WTC11 (cell line): ENCODE results near the gene FMNL1. TPM values are rescaled to one million over a fixed set of nuclear protein-coding genes. Genes with fewer than 3 reads are reported as not detected.

Experiments
- ATAC-seq: fragments of 200-7000 bp; cut with Tn5 transposase; 2 replicates; pipeline ENCODE4 v1.10.0; 2021; ENCODE audit warnings: mild to moderate bottlenecking, moderate library complexity
- CTCF ChIA-PET: fragments of 300-600 bp; sonication (Branson Sonifier 250); formaldehyde crosslinking; loops from one replicate; lab custom pipeline; 2021; ENCODE audit warnings: antibody characterized with exemption; lab: Charles Lee
- POLR2A ChIA-PET: fragments of 350-600 bp; sonication (Branson Sonifier 250); formaldehyde crosslinking; loops from one replicate; lab custom pipeline; 2021; ENCODE audit warnings: antibody characterized with exemption; lab: Charles Lee
- DNase-seq: peaks from one replicate; pipeline ENCODE4 v3.0.0; 2021; ENCODE audit warnings: low spot score
- H3K27ac Mint-ChIP-seq: 2 replicates; pipeline ENCODE4 v1.8.0; 2021; ENCODE audit warnings: mixed read lengths
- H3K27me3 Mint-ChIP-seq: 2 replicates; pipeline ENCODE4 v1.8.0; 2021; ENCODE audit warnings: low read depth, mild to moderate bottlenecking, moderate library complexity, mixed read lengths
- H3K36me3 Mint-ChIP-seq: 2 replicates; pipeline ENCODE4 v1.8.0; 2021; ENCODE audit warnings: mixed read lengths
- H3K4me1 Mint-ChIP-seq: 2 replicates; pipeline ENCODE4 v1.8.0; 2022; ENCODE audit warnings: mixed read lengths
- H3K4me3 Mint-ChIP-seq: 2 replicates; pipeline ENCODE4 v1.8.0; 2021; ENCODE audit warnings: mild to moderate bottlenecking, moderate library complexity, mixed read lengths
- H3K9me3 Mint-ChIP-seq: 2 replicates; pipeline ENCODE4 v1.8.0; 2021; ENCODE audit warnings: mixed read lengths
- CBFB ChIP-seq: sonication (generic); formaldehyde crosslinking; IDR thresholded peaks from 2 replicates; pipeline ENCODE4 v1.8.1; 2022; ENCODE audit warnings: mild to moderate bottlenecking, low read depth, missing genetic modification reagents
- ESRRA ChIP-seq: sonication (generic); formaldehyde crosslinking; IDR thresholded peaks from 2 replicates; pipeline ENCODE4 v1.8.1; 2022; ENCODE audit warnings: mild to moderate bottlenecking, missing genetic modification reagents, borderline replicate concordance
- ETV6 ChIP-seq: sonication (generic); formaldehyde crosslinking; IDR thresholded peaks from 2 replicates; pipeline ENCODE4 v1.8.1; 2022; ENCODE audit warnings: mild to moderate bottlenecking, missing genetic modification reagents
- GABPB1 ChIP-seq: sonication (generic); formaldehyde crosslinking; IDR thresholded peaks from 2 replicates; pipeline ENCODE4 v1.8.1; 2023; ENCODE audit warnings: mild to moderate bottlenecking, missing genetic modification reagents
- JAZF1 ChIP-seq: fragments of 250-450 bp; sonication (Bioruptor Pico); IDR thresholded peaks from 2 replicates; pipeline ENCODE4 v1.9.0; 2021; ENCODE audit warnings: moderate library complexity, mild to moderate bottlenecking, inconsistent platforms
- NFATC4 ChIP-seq: fragments of 250-450 bp; sonication (Bioruptor Pico); IDR thresholded peaks from 2 replicates; pipeline ENCODE4 v1.9.0; 2021; ENCODE audit warnings: mild to moderate bottlenecking
- NFYB ChIP-seq: sonication (generic); formaldehyde crosslinking; conservative IDR thresholded peaks from 2 replicates; pipeline ENCODE4 v1.8.0; 2022; ENCODE audit warnings: low read depth, missing genetic modification reagents
- OVOL2 ChIP-seq: fragments of 250-450 bp; sonication (Bioruptor Pico); IDR thresholded peaks from 2 replicates; pipeline ENCODE4 v1.9.0; 2021; ENCODE audit warnings: mild to moderate bottlenecking, borderline replicate concordance
- PREB ChIP-seq: sonication (generic); formaldehyde crosslinking; IDR thresholded peaks from 2 replicates; pipeline ENCODE4 v1.8.1; 2022; ENCODE audit warnings: mild to moderate bottlenecking, missing genetic modification reagents, moderate library complexity, borderline replicate concordance
- PRRX2 ChIP-seq: fragments of 250-450 bp; sonication (Bioruptor Pico); IDR thresholded peaks from 2 replicates; pipeline ENCODE4 v1.8.0; 2021; ENCODE audit warnings: mild to moderate bottlenecking
- RELA ChIP-seq: sonication (generic); formaldehyde crosslinking; IDR thresholded peaks from 2 replicates; pipeline ENCODE4 v1.8.1; 2022; ENCODE audit warnings: missing genetic modification reagents, mild to moderate bottlenecking, borderline replicate concordance
- RORB ChIP-seq: fragments of 250-450 bp; sonication (Bioruptor Pico); IDR thresholded peaks from 2 replicates; pipeline ENCODE4 v1.9.0; 2021; ENCODE audit warnings: mild to moderate bottlenecking
- TEAD1 ChIP-seq: sonication (generic); formaldehyde crosslinking; IDR thresholded peaks from 2 replicates; pipeline ENCODE4 v1.8.0; 2022; ENCODE audit warnings: mild to moderate bottlenecking, missing genetic modification reagents
- ZNF512 ChIP-seq: sonication (generic); formaldehyde crosslinking; IDR thresholded peaks from 2 replicates; pipeline ENCODE4 v1.8.1; 2022; ENCODE audit warnings: missing genetic modification reagents, borderline replicate concordance
- ZNF671 ChIP-seq: fragments of 250-450 bp; sonication (Bioruptor Pico); IDR thresholded peaks from 2 replicates; pipeline ENCODE4 v1.8.0; 2021; ENCODE audit warnings: mild to moderate bottlenecking
- total RNA-seq: library from RNA; stranded (reverse); gene quantifications from 3 replicates; pipeline ENCODE4 v1.2.3, GENCODE V29; 2021
- TF ChIP-seq, protein P1 (sequence below): sonication (generic); formaldehyde crosslinking; IDR thresholded peaks from 2 replicates; pipeline ENCODE4 v1.8.0; 2023; ENCODE audit warnings: missing genetic modification reagents, mild to moderate bottlenecking, borderline replicate concordance
- TF ChIP-seq, protein P2 (sequence below): sonication (generic); formaldehyde crosslinking; IDR thresholded peaks from 2 replicates; pipeline ENCODE4 v1.8.0; 2023; ENCODE audit warnings: missing genetic modification reagents
- TF ChIP-seq, protein P3 (sequence below): fragments of 250-450 bp; sonication (Bioruptor Pico); IDR thresholded peaks from 2 replicates; pipeline ENCODE4 v1.9.0; 2021; ENCODE audit warnings: moderate library complexity, mild to moderate bottlenecking, inconsistent platforms, borderline replicate concordance
- TF ChIP-seq, protein P4 (sequence below): sonication (generic); formaldehyde crosslinking; conservative IDR thresholded peaks from 2 replicates; pipeline ENCODE4 v1.8.1; 2022; ENCODE audit warnings: mild to moderate bottlenecking, missing genetic modification reagents
- TF ChIP-seq, protein P5 (sequence below): sonication (generic); formaldehyde crosslinking; IDR thresholded peaks from 2 replicates; pipeline ENCODE4 v1.8.1; 2022; ENCODE audit warnings: low read depth, mild to moderate bottlenecking, moderate library complexity, missing genetic modification reagents, borderline replicate concordance

The FMNL1 gene
- total RNA-seq, 1 experiment from 2014 or later: 5.3 TPM

DNA sequence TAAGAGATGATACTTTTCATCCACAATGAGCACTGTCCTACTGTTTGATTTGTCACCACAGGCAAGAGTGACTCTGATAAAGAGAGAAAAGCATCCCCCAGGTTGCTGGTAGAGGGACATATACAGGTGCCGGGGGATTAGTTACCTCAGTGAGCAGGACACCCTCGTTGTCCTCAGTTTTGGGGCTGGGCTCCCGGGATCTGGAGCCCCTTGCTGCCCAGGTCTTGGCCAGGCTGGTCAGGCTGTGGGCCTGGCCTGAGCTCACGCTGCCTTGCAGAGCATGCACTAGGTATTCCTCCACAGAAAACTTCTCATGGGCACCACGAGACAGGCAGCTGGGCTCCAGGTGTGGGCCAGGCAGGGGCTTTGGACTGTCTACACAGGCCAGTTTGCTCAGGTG is 64.6 kb downstream of the FMNL1 start (continued):
- TF ChIP-seq, protein P1, sequence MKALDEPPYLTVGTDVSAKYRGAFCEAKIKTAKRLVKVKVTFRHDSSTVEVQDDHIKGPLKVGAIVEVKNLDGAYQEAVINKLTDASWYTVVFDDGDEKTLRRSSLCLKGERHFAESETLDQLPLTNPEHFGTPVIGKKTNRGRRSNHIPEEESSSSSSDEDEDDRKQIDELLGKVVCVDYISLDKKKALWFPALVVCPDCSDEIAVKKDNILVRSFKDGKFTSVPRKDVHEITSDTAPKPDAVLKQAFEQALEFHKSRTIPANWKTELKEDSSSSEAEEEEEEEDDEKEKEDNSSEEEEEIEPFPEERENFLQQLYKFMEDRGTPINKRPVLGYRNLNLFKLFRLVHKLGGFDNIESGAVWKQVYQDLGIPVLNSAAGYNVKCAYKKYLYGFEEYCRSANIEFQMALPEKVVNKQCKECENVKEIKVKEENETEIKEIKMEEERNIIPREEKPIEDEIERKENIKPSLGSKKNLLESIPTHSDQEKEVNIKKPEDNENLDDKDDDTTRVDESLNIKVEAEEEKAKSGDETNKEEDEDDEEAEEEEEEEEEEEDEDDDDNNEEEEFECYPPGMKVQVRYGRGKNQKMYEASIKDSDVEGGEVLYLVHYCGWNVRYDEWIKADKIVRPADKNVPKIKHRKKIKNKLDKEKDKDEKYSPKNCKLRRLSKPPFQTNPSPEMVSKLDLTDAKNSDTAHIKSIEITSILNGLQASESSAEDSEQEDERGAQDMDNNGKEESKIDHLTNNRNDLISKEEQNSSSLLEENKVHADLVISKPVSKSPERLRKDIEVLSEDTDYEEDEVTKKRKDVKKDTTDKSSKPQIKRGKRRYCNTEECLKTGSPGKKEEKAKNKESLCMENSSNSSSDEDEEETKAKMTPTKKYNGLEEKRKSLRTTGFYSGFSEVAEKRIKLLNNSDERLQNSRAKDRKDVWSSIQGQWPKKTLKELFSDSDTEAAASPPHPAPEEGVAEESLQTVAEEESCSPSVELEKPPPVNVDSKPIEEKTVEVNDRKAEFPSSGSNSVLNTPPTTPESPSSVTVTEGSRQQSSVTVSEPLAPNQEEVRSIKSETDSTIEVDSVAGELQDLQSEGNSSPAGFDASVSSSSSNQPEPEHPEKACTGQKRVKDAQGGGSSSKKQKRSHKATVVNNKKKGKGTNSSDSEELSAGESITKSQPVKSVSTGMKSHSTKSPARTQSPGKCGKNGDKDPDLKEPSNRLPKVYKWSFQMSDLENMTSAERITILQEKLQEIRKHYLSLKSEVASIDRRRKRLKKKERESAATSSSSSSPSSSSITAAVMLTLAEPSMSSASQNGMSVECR: no peak
- TF ChIP-seq GABPB1 (no peak), PRRX2 (no peak)
- TF ChIP-seq, protein P2, sequence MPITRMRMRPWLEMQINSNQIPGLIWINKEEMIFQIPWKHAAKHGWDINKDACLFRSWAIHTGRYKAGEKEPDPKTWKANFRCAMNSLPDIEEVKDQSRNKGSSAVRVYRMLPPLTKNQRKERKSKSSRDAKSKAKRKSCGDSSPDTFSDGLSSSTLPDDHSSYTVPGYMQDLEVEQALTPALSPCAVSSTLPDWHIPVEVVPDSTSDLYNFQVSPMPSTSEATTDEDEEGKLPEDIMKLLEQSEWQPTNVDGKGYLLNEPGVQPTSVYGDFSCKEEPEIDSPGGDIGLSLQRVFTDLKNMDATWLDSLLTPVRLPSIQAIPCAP (CRISPR knock-in tag): no peak
- TF ChIP-seq, all 79 proteins: peak for 0

- peaks cover 11% of the 10 kb centered on the region for H3K36me3 Mint-ChIP-seq
- no peak overlapping the region for H3K27ac Mint-ChIP-seq
- H3K27me3 Mint-ChIP-seq: no peaks in the 10 kb centered on the region
- CTCF ChIA-PET: interaction anchor here (1.3 to 3.7 kb wide), 3 partner anchors 11 to 97 kb away, joined by 4 to 28 read pairs (median 4); no protein-coding TSS in a partner anchor
- no peaks in the 10 kb centered on the region for H3K9me3 Mint-ChIP-seq
- no peak for ATAC-seq
- TF ChIP-seq RELA (CRISPR knock-in tag): no peak
- TF ChIP-seq TEAD1 (CRISPR knock-in tag): no peak
- TF ChIP-seq ZNF512: no peak
- TF ChIP-seq RORB (CRISPR knock-in tag): no peak
- TF ChIP-seq OVOL2: no peak
- TF ChIP-seq JAZF1: no peak
- no peak for TF ChIP-seq NFATC4
- no peak for TF ChIP-seq ESRRA (CRISPR knock-in tag)
- TF ChIP-seq, protein P3, sequence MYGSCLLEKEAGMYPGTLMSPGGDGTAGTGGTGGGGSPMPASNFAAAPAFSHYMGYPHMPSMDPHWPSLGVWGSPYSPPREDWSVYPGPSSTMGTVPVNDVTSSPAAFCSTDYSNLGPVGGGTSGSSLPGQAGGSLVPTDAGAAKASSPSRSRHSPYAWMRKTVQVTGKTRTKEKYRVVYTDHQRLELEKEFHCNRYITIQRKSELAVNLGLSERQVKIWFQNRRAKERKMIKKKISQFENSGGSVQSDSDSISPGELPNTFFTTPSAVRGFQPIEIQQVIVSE: no peak
- no peak for TF ChIP-seq ETV6 (CRISPR knock-in tag)
- no peak for TF ChIP-seq PREB (CRISPR knock-in tag)
- no peak for TF ChIP-seq NFYB (CRISPR knock-in tag)
- no peak for TF ChIP-seq CBFB (CRISPR knock-in tag)
- TF ChIP-seq, protein P4, sequence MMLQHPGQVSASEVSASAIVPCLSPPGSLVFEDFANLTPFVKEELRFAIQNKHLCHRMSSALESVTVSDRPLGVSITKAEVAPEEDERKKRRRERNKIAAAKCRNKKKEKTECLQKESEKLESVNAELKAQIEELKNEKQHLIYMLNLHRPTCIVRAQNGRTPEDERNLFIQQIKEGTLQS: no peak
- TF ChIP-seq GABPB1: no peak
- TF ChIP-seq, protein P5, sequence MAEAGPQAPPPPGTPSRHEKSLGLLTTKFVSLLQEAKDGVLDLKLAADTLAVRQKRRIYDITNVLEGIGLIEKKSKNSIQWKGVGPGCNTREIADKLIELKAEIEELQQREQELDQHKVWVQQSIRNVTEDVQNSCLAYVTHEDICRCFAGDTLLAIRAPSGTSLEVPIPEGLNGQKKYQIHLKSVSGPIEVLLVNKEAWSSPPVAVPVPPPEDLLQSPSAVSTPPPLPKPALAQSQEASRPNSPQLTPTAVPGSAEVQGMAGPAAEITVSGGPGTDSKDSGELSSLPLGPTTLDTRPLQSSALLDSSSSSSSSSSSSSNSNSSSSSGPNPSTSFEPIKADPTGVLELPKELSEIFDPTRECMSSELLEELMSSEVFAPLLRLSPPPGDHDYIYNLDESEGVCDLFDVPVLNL (CRISPR knock-in tag): no peak
- TF ChIP-seq ZNF671 (CRISPR knock-in tag): no peak
- H3K4me1 Mint-ChIP-seq: no peaks in the 10 kb centered on the region
- DNase-seq: no peak
- H3K4me3 Mint-ChIP-seq: no peak overlapping the region
- POLR2A ChIA-PET: no interaction called here
Measured at GRCh38 chr17:45287526-45288500, 66.1 kb downstream of the FMNL1 start.
